H9 (cell line): ENCODE data around the gene GLT1D1. TPM values are rescaled to one million over a fixed set of nuclear protein-coding genes. Genes with fewer than 3 reads are reported as not detected.

ENCODE experiments used
- DNase-seq: peaks from one replicate; pipeline ENCODE4 v3.0.0-alpha.2; 2017
- H2AFZ ChIP-seq: one replicate; pipeline ENCODE4 v1.6.1; 2013; ENCODE audit warnings: mild to moderate bottlenecking, low read length, control low read depth, moderate library complexity
- H2AK5ac ChIP-seq: 2 replicates; pipeline ENCODE4 v1.6.1; 2013; ENCODE audit warnings: low read length, control low read depth, mixed read lengths; ENCODE audit not compliant: insufficient read length
- H2BK120ac ChIP-seq: one replicate; pipeline ENCODE4 v1.6.1; 2013; ENCODE audit warnings: low read depth, mild to moderate bottlenecking, low read length, control low read depth, inconsistent platforms; ENCODE audit not compliant: poor library complexity, severe bottlenecking
- H2BK12ac ChIP-seq: 2 replicates; pipeline ENCODE4 v1.6.1; 2013; ENCODE audit warnings: low read length, control low read depth, mixed read lengths, low read depth; ENCODE audit not compliant: insufficient read length
- H2BK15ac ChIP-seq: 2 replicates; pipeline ENCODE4 v1.6.1; 2013; ENCODE audit warnings: low read depth, low read length, control low read depth
- H2BK20ac ChIP-seq: one replicate; pipeline ENCODE4 v1.6.1; 2013; ENCODE audit warnings: low read depth, mild to moderate bottlenecking, low read length, control low read depth, inconsistent platforms; ENCODE audit not compliant: poor library complexity, severe bottlenecking
- H2BK5ac ChIP-seq: 2 replicates; pipeline ENCODE4 v1.6.1; 2013; ENCODE audit warnings: low read length, control low read depth, mixed read lengths; ENCODE audit not compliant: insufficient read length
- H3K14ac ChIP-seq: 2 replicates; pipeline ENCODE4 v1.6.1; 2013; ENCODE audit warnings: low read length, control low read depth; ENCODE audit not compliant: insufficient read depth
- H3K18ac ChIP-seq: 2 replicates; pipeline ENCODE4 v1.6.1; 2013; ENCODE audit warnings: low read depth, mild to moderate bottlenecking, mixed read lengths, low read length, control low read depth; ENCODE audit not compliant: insufficient read length
- H3K23ac ChIP-seq: 2 replicates; pipeline ENCODE4 v1.6.1; 2013; ENCODE audit warnings: low read length, control low read depth, mixed read lengths, low read depth; ENCODE audit not compliant: insufficient read length
- H3K23me2 ChIP-seq: 2 replicates; pipeline ENCODE4 v1.6.1; 2013; ENCODE audit warnings: low read depth, mild to moderate bottlenecking, mixed read lengths, low read length, control low read depth; ENCODE audit not compliant: insufficient read length, poor library complexity, severe bottlenecking
- H3K27ac ChIP-seq: 2 replicates; pipeline ENCODE4 v1.5.1; 2013; ENCODE audit warnings: low read length, control low read depth, mixed read lengths, low read depth; ENCODE audit not compliant: insufficient read length
- H3K27me3 ChIP-seq: 2 replicates; pipeline ENCODE4 v1.6.1; 2013; ENCODE audit warnings: low read length, control low read depth, inconsistent platforms; ENCODE audit not compliant: insufficient read depth
- H3K4ac ChIP-seq: 2 replicates; pipeline ENCODE4 v1.6.1; 2013; ENCODE audit warnings: low read depth, mild to moderate bottlenecking, control low read depth, inconsistent platforms, low read length, moderate library complexity
- H3K4me1 ChIP-seq: 2 replicates; pipeline ENCODE4 v1.6.1; 2013; ENCODE audit warnings: low read length, control low read depth, inconsistent platforms; ENCODE audit not compliant: insufficient read depth
- H3K4me2 ChIP-seq: 2 replicates; pipeline ENCODE4 v1.6.1; 2013; ENCODE audit warnings: low read length, control low read depth, mixed read lengths; ENCODE audit not compliant: insufficient read length, insufficient read depth
- H3K56ac ChIP-seq: 2 replicates; pipeline ENCODE4 v1.6.1; 2013; ENCODE audit warnings: low read depth, mild to moderate bottlenecking, mixed read lengths, low read length, control low read depth; ENCODE audit not compliant: insufficient read length
- H3K79me1 ChIP-seq: 2 replicates; pipeline ENCODE4 v1.6.1; 2013; ENCODE audit warnings: low read depth, mild to moderate bottlenecking, moderate library complexity, low read length, control low read depth, inconsistent platforms; ENCODE audit not compliant: insufficient read depth, poor library complexity, severe bottlenecking
- H3K79me2 ChIP-seq: 2 replicates; pipeline ENCODE4 v1.6.1; 2013; ENCODE audit warnings: low read length, control low read depth, inconsistent platforms; ENCODE audit not compliant: insufficient read depth
- H3K9ac ChIP-seq: 2 replicates; pipeline ENCODE4 v1.6.1; 2013; ENCODE audit warnings: low read length, control low read depth, mixed read lengths; ENCODE audit not compliant: insufficient read length; ENCODE audit errors: extremely low read depth
- H3K9me3 ChIP-seq: one replicate; pipeline ENCODE4 v1.6.1; 2013; ENCODE audit warnings: low read depth, low read length, inconsistent platforms; ENCODE audit not compliant: control insufficient read depth
- H3T11ph ChIP-seq: one replicate; pipeline ENCODE4 v1.6.1; 2013; ENCODE audit warnings: mild to moderate bottlenecking, low read length, control low read depth, inconsistent platforms
- H4K20me1 ChIP-seq: one replicate; pipeline ENCODE4 v1.6.1; 2013; ENCODE audit not compliant: control insufficient read depth, insufficient read length, insufficient read depth
- H4K5ac ChIP-seq: 2 replicates; pipeline ENCODE4 v1.6.1; 2013; ENCODE audit warnings: low read depth, mild to moderate bottlenecking, mixed read lengths, low read length, control low read depth; ENCODE audit not compliant: insufficient read length
- H4K8ac ChIP-seq: replicated peaks from 2 replicates; pipeline ENCODE4 v1.6.1; 2013; ENCODE audit warnings: low read length, control low read depth, mixed read lengths, low read depth; ENCODE audit not compliant: insufficient read length
- H4K91ac ChIP-seq: 2 replicates; pipeline ENCODE4 v1.6.1; 2013; ENCODE audit warnings: low read depth, mild to moderate bottlenecking, moderate library complexity, mixed read lengths, low read length, control low read depth; ENCODE audit not compliant: insufficient read length
- H3K27ac Mint-ChIP-seq, 3 experiments: 2 replicates in 2 of 3; 3 replicates in 1 of 3; pipeline ENCODE4 v1.8.0; 2020 to 2021; ENCODE audit warnings: mixed read lengths in 3 of 3, mild to moderate bottlenecking in 1 of 3, moderate library complexity in 1 of 3
- H3K27me3 Mint-ChIP-seq: 2 replicates; pipeline ENCODE4 v1.8.0; 2021; ENCODE audit warnings: low read depth, mild to moderate bottlenecking, moderate library complexity, mixed read lengths
- H3K36me3 Mint-ChIP-seq, 3 experiments: 2 replicates in 2 of 3; 3 replicates in 1 of 3; pipeline ENCODE4 v1.8.0; 2020 to 2021; ENCODE audit warnings: low read depth in 3 of 3, mixed read lengths in 3 of 3; ENCODE audit not compliant: insufficient read depth in 1 of 3
- H3K4me1 Mint-ChIP-seq, 2 experiments: 2 replicates each; pipeline ENCODE4 v1.8.0; 2020; ENCODE audit warnings: mixed read lengths in 2 of 2
- H3K4me3 Mint-ChIP-seq, 2 experiments: 2 replicates in 1 of 2; 3 replicates in 1 of 2; pipeline ENCODE4 v1.8.0; 2020 to 2021; ENCODE audit warnings: mild to moderate bottlenecking in 2 of 2, mixed read lengths in 2 of 2, moderate library complexity in 1 of 2
- H3K9me3 Mint-ChIP-seq, 2 experiments: 2 replicates in 1 of 2; 3 replicates in 1 of 2; pipeline ENCODE4 v1.8.0; 2020; ENCODE audit warnings: mild to moderate bottlenecking in 2 of 2, mixed read lengths in 2 of 2, moderate library complexity in 1 of 2
- WGBS: extraction: QIAGEN DNeasy Blood & Tissue Kit; methylation state at CpG from one replicate; pipeline ENCODE4 v1.1.7; 2013; ENCODE audit warnings: missing lambda C conversion rate, low lambda C conversion rate, mixed read lengths; ENCODE audit not compliant: insufficient read length; ENCODE audit errors: extremely low coverage; 5-methylcytosine and 5-hydroxymethylcytosine counted together
- total RNA-seq: library from RNA; stranded (reverse); gene quantifications from 2 replicates; pipeline ENCODE4 v1.2.1, GENCODE V29; 2021
- TF ChIP-seq, protein P1 (sequence below): fragments of 200-600 bp; sonication (generic); conservative IDR thresholded peaks from 3 replicates; pipeline ENCODE4 v1.8.0; 2021; ENCODE audit warnings: antibody characterized with exemption, mild to moderate bottlenecking

GLT1D1 gene
- total RNA-seq, 1 experiment from 2014 or later = 7.0 TPM

GRCh38 chr12:128951448-128951847 lies 98.2 kb downstream of the GLT1D1 start:
- Histone ChIP-seq H3K9me3 (no peaks in the 10 kb centered on the region), H3K4me2 (no peak overlapping the region), H2BK5ac (no peak overlapping the region), H2BK12ac (no peak overlapping the region), H3K79me1 (no peaks in the 10 kb centered on the region), H3K4ac (no peak overlapping the region), H2BK20ac (no peak overlapping the region), H4K5ac (no peak overlapping the region), H3K27ac (no peak overlapping the region), H2BK120ac (no peak overlapping the region), H4K91ac (no peak overlapping the region), H3K79me2 (no peaks in the 10 kb centered on the region), H3K14ac (no peak overlapping the region), H3K23me2 (no peaks in the 10 kb centered on the region), H4K8ac (no peak overlapping the region), H3K27me3 (no peaks in the 10 kb centered on the region; the same call in 1 of the 2 replicates), H2BK15ac (no peak overlapping the region), H3K23ac (no peak overlapping the region), H2AK5ac (no peak overlapping the region), H4K20me1 (peaks cover 3% of the 10 kb centered on the region), H3T11ph (no peak overlapping the region), H3K4me1 (no peaks in the 10 kb centered on the region), H3K56ac (no peak overlapping the region), H3K18ac (no peak overlapping the region), H2AFZ (no peak overlapping the region), H3K9ac (no peak overlapping the region)
- no peak overlapping the region for H3K4me3 Mint-ChIP-seq
- no peak overlapping the region for H3K27ac Mint-ChIP-seq
- peaks cover 2 to 4% of the 10 kb centered on the region in 2 experiments; a peak in 3 of 4 replicates for H3K4me1 Mint-ChIP-seq
- no peaks in the 10 kb centered on the region; the same call in 1 of the 2 replicates for H3K27me3 Mint-ChIP-seq
- WGBS = no CpG with 5 or more reads among the region's 13 CpGs
- no peaks in the 10 kb centered on the region; a peak in 1 of 5 replicates for H3K9me3 Mint-ChIP-seq
- no peak for DNase-seq
- H3K36me3 Mint-ChIP-seq = peaks cover 0 to 2% (median 0%) of the 10 kb centered on the region in 3 experiments; a peak in 1 of 7 replicates
- TF ChIP-seq, protein P1, sequence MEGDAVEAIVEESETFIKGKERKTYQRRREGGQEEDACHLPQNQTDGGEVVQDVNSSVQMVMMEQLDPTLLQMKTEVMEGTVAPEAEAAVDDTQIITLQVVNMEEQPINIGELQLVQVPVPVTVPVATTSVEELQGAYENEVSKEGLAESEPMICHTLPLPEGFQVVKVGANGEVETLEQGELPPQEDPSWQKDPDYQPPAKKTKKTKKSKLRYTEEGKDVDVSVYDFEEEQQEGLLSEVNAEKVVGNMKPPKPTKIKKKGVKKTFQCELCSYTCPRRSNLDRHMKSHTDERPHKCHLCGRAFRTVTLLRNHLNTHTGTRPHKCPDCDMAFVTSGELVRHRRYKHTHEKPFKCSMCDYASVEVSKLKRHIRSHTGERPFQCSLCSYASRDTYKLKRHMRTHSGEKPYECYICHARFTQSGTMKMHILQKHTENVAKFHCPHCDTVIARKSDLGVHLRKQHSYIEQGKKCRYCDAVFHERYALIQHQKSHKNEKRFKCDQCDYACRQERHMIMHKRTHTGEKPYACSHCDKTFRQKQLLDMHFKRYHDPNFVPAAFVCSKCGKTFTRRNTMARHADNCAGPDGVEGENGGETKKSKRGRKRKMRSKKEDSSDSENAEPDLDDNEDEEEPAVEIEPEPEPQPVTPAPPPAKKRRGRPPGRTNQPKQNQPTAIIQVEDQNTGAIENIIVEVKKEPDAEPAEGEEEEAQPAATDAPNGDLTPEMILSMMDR = 0 out of 3 replicates have a peak, but pooled peaks have one; percentile 18
